DND-41 (cell line): Measurements from ENCODE around the gene PRKAR1A.

Experiments
- ATAC-seq: fragments of 200-7000 bp; cut with Tn5 transposase; 3 replicates; pipeline ENCODE4 v1.9.1; 2021; ENCODE audit warnings: low read depth; ENCODE audit not compliant: insufficient read depth
- DNase-seq: peaks from one replicate; pipeline ENCODE4 v3.0.0-alpha.2; 2020
- H2AFZ ChIP-seq: 2 replicates; pipeline ENCODE4 v1.6.0; 2012; ENCODE audit warnings: low read depth, low read length
- H3K27ac ChIP-seq: 2 replicates; pipeline ENCODE4 v1.5.1; 2012; ENCODE audit warnings: low read length, inconsistent platforms
- H3K27me3 ChIP-seq: fragments of 200-600 bp; sonication (generic); 2 replicates; pipeline ENCODE4 v1.6.0; 2012; ENCODE audit warnings: low read length, mild to moderate bottlenecking, inconsistent platforms; ENCODE audit not compliant: insufficient read depth, poor library complexity
- H3K36me3 ChIP-seq: 2 replicates; pipeline ENCODE4 v1.5.1; 2012; ENCODE audit warnings: low read length, inconsistent platforms; ENCODE audit not compliant: insufficient read depth
- H3K4me1 ChIP-seq: 2 replicates; pipeline ENCODE4 v1.5.1; 2012; ENCODE audit warnings: mild to moderate bottlenecking, low read length; ENCODE audit not compliant: insufficient read depth
- H3K4me2 ChIP-seq: 2 replicates; pipeline ENCODE4 v1.6.0; 2012; ENCODE audit warnings: mild to moderate bottlenecking, moderate library complexity, low read length, inconsistent platforms; ENCODE audit not compliant: insufficient read depth
- H3K4me3 ChIP-seq, 2 experiments: fragments of 200-600 bp in 1 of 2; shearing (Covaris generic) in 1 of 2; 2 replicates each; pipeline ENCODE4 v1.5.1; 2012 to 2016; ENCODE audit warnings: inconsistent platforms in 2 of 2, low read length in 2 of 2, mild to moderate bottlenecking in 2 of 2, low read depth in 1 of 2, moderate library complexity in 1 of 2
- H3K79me2 ChIP-seq: 2 replicates; pipeline ENCODE4 v1.6.0; 2012; ENCODE audit warnings: low read length, inconsistent platforms; ENCODE audit not compliant: insufficient read depth
- H3K9ac ChIP-seq: 2 replicates; pipeline ENCODE4 v1.6.0; 2012; ENCODE audit warnings: low read depth, mild to moderate bottlenecking, inconsistent platforms, low read length, moderate library complexity
- H3K9me3 ChIP-seq: 2 replicates; pipeline ENCODE4 v1.5.1; 2012; ENCODE audit warnings: low read length, moderate library complexity, mild to moderate bottlenecking, inconsistent platforms; ENCODE audit not compliant: insufficient read depth, severe bottlenecking
- H4K20me1 ChIP-seq: 2 replicates; pipeline ENCODE4 v1.6.0; 2012; ENCODE audit warnings: low read length; ENCODE audit not compliant: insufficient read depth
- CTCF ChIP-seq: IDR thresholded peaks from 2 replicates; pipeline ENCODE4 v1.5.1; 2012; ENCODE audit warnings: borderline replicate concordance, low read length, moderate library complexity, mild to moderate bottlenecking; ENCODE audit not compliant: poor library complexity, severe bottlenecking; ENCODE audit errors: extremely low read depth
- EZH2 ChIP-seq: IDR thresholded peaks from 3 replicates; pipeline ENCODE4 v1.6.1; 2012; ENCODE audit warnings: borderline replicate concordance, low read depth, mild to moderate bottlenecking, moderate library complexity, low read length, inconsistent platforms; ENCODE audit not compliant: severe bottlenecking

Gene PRKAR1A

GRCh38 chr17:68600067-68600930 is 88.1 kb downstream of the PRKAR1A start:
- H3K4me3 ChIP-seq = no peak overlapping the region
- no peaks in the 10 kb centered on the region for H4K20me1 ChIP-seq
- H3K79me2 ChIP-seq = no peaks in the 10 kb centered on the region
- H3K9me3 ChIP-seq = no peaks in the 10 kb centered on the region
- ATAC-seq (no peak), DNase-seq (no peak)
- no peak overlapping the region for H2AFZ ChIP-seq
- H3K27ac ChIP-seq = no peak overlapping the region
- H3K9ac ChIP-seq = no peak overlapping the region
- no peak overlapping the region for H3K4me2 ChIP-seq
- H3K27me3 ChIP-seq = peaks cover 18% of the 10 kb centered on the region
- H3K36me3 ChIP-seq = no peaks in the 10 kb centered on the region
- no peak for TF ChIP-seq CTCF
- no peak for TF ChIP-seq EZH2
- H3K4me1 ChIP-seq = no peaks in the 10 kb centered on the region
